Vagina (tissue), 2 donors: ENCODE results near the gene CFAP52. TPM values are rescaled to one million over a fixed set of nuclear protein-coding genes. Genes with fewer than 3 reads are reported as not detected.
"Not testable (repeated sequence)": the region's sequence is repeated elsewhere in the genome, so short reads cannot be mapped to it uniquely, and the experiment has no call there.

ENCODE experiments used
- DNase-seq, 2 donors: peaks; one replicate each; pipeline ENCODE4 v3.0.0-alpha.2; 2017; ENCODE audit errors: extremely low spot score in 2 of 2
- H3K27ac ChIP-seq: fragments of 200-600 bp; sonication (generic); one replicate; pipeline ENCODE4 v1.5.1; 2019
- H3K27me3 ChIP-seq: fragments of 200-600 bp; sonication (generic); one replicate; pipeline ENCODE4 v1.5.1; 2019
- H3K36me3 ChIP-seq, 2 donors: fragments of 200-600 bp; sonication (generic); one replicate each; pipeline ENCODE4 v1.5.1; 2017 to 2019
- H3K4me1 ChIP-seq: fragments of 200-600 bp; sonication (generic); one replicate; pipeline ENCODE4 v1.5.1; 2019
- H3K4me3 ChIP-seq, 2 donors: fragments of 200-600 bp; sonication (generic); 1 replicate in 1 of 2; 2 replicates in 1 of 2; pipeline ENCODE4 v1.5.1; 2016 to 2019
- H3K9me3 ChIP-seq: fragments of 200-600 bp; sonication (generic); one replicate; pipeline ENCODE4 v1.5.1; 2019
- CTCF ChIP-seq, 3 experiments: fragments of 450-650 bp in 2 of 3; fragments of 200-600 bp in 1 of 3; sonication (generic) in 1 of 3; IDR thresholded peaks; one replicate each; pipeline ENCODE4 v1.5.1; 2017 to 2019; ENCODE audit warnings: antibody characterized with exemption in 3 of 3, mild to moderate bottlenecking in 2 of 3, moderate library complexity in 2 of 3
- POLR2A ChIP-seq, 2 donors: fragments of 450-650 bp; IDR thresholded peaks; one replicate each; pipeline ENCODE4 v1.6.1; 2017; ENCODE audit warnings: antibody characterized with exemption in 2 of 2, mild to moderate bottlenecking in 2 of 2, moderate library complexity in 2 of 2
- POLR2AphosphoS5 ChIP-seq, 2 donors: sonication (generic); formaldehyde crosslinking; IDR thresholded peaks; one replicate each; pipeline ENCODE4 v1.9.0; 2017; ENCODE audit warnings: antibody characterized with exemption in 2 of 2, mild to moderate bottlenecking in 2 of 2, low read depth in 1 of 2; ENCODE audit not compliant: insufficient read depth in 1 of 2
- intact Hi-C: fragments of 100-400 bp; cut with DNase I; formaldehyde crosslinking; loops from one replicate; pipeline ENCODE4 v1.15.1; 2023
- total RNA-seq: library from RNA; depleted of rRNA; stranded (reverse); fragments of >200 nt; gene quantifications from one replicate; pipeline ENCODE4 v1.2.3, GENCODE V29; 2016

CFAP52 gene
- total RNA-seq, 1 donor from 2014 or later: 2.5 TPM

GRCh38 chr17:9648521-9649110 lies 72.2 kb downstream of the CFAP52 start:
- Histone ChIP-seq H3K9me3 (no peaks in the 10 kb centered on the region), H3K27ac (no peak overlapping the region), H3K4me3 (no peak overlapping the region), H3K27me3 (no peaks in the 10 kb centered on the region), H3K4me1 (peaks cover 20% of the 10 kb centered on the region), H3K36me3 (no peaks in the 10 kb centered on the region)
- no peak for DNase-seq
- intact Hi-C loops: no loop called here
- TF ChIP-seq POLR2A (IDR thresholded peaks at IDR 0.05): no peak
- TF ChIP-seq CTCF (IDR thresholded peaks at IDR 0.05): no peak
- no peak for TF ChIP-seq POLR2AphosphoS5 (IDR thresholded peaks at IDR 0.05; ENCODE audit: insufficient read depth in 1 of 2, low read depth in 1 of 2)

- no peaks in the 10 kb centered on the region for H3K36me3 ChIP-seq
- TF ChIP-seq POLR2A (IDR thresholded peaks at IDR 0.05) (no peak), POLR2AphosphoS5 (IDR thresholded peaks at IDR 0.05; ENCODE audit: insufficient read depth in 1 of 2, low read depth in 1 of 2) (no peak), CTCF (IDR thresholded peaks at IDR 0.05) (no peak)
- H3K27me3 ChIP-seq: no peaks in the 10 kb centered on the region
- no peak overlapping the region for H3K4me3 ChIP-seq
- H3K9me3 ChIP-seq: no peaks in the 10 kb centered on the region
- no peak overlapping the region for H3K27ac ChIP-seq
- DNase-seq: no peak
- intact Hi-C loops: no loop called here
- no peaks in the 10 kb centered on the region for H3K4me1 ChIP-seq
These were observed 82.3 kb downstream of the CFAP52 start for GRCh38 chr17:9658593-9659211.

- Histone ChIP-seq H3K36me3 (no peaks in the 10 kb centered on the region), H3K27ac (no peak overlapping the region), H3K9me3 (no peaks in the 10 kb centered on the region), H3K4me3 (no peak overlapping the region), H3K27me3 (no peaks in the 10 kb centered on the region), H3K4me1 (no peaks in the 10 kb centered on the region)
- no peak for TF ChIP-seq POLR2A (IDR thresholded peaks at IDR 0.05)
- no peak for DNase-seq
- intact Hi-C loops: no loop called here
These were observed 84.6 kb downstream of the CFAP52 start for GRCh38 chr17:9661027-9661426.

- H3K4me1 ChIP-seq, H3K9me3 ChIP-seq, H3K4me3 ChIP-seq, H3K27me3 ChIP-seq, DNase-seq, H3K36me3 ChIP-seq, intact Hi-C loops, H3K27ac ChIP-seq: not testable (repeated sequence)
These were observed 87.1 kb downstream of the CFAP52 start for GRCh38 chr17:9663511-9663910.

- TF ChIP-seq POLR2A (IDR thresholded peaks at IDR 0.05): no peak
- no peak for TF ChIP-seq POLR2AphosphoS5 (IDR thresholded peaks at IDR 0.05; ENCODE audit: insufficient read depth in 1 of 2, low read depth in 1 of 2)
- no peak for TF ChIP-seq CTCF (IDR thresholded peaks at IDR 0.05)
- Histone ChIP-seq H3K27me3 (no peaks in the 10 kb centered on the region), H3K27ac (no peak overlapping the region), H3K9me3 (no peaks in the 10 kb centered on the region), H3K4me1 (no peaks in the 10 kb centered on the region), H3K4me3 (no peak overlapping the region), H3K36me3 (no peaks in the 10 kb centered on the region)
- intact Hi-C loops: no loop called here
- DNase-seq: no peak
These were observed 90.1 kb downstream of the CFAP52 start for GRCh38 chr17:9666461-9667050.

- H3K4me1 ChIP-seq: no peaks in the 10 kb centered on the region
- DNase-seq: no peak
- intact Hi-C loops: no loop called here
- no peaks in the 10 kb centered on the region for H3K27me3 ChIP-seq
- H3K4me3 ChIP-seq: no peak overlapping the region
- H3K9me3 ChIP-seq: no peaks in the 10 kb centered on the region
- no peaks in the 10 kb centered on the region for H3K36me3 ChIP-seq
- no peak for TF ChIP-seq CTCF (IDR thresholded peaks at IDR 0.05)
- no peak for TF ChIP-seq POLR2AphosphoS5 (IDR thresholded peaks at IDR 0.05; ENCODE audit: insufficient read depth in 1 of 2, low read depth in 1 of 2)
- no peak for TF ChIP-seq POLR2A (IDR thresholded peaks at IDR 0.05)
- no peak overlapping the region for H3K27ac ChIP-seq
These were observed 92.1 kb downstream of the CFAP52 start for GRCh38 chr17:9668517-9668916.
